ENCODE results near the gene SPG7. TPM values are rescaled to one million over a fixed set of nuclear protein-coding genes. Genes with fewer than 3 reads are reported as not detected.

Gene SPG7
- total RNA-seq, 2 donors from 2014 or later, result 107 to 152 TPM

DNA sequence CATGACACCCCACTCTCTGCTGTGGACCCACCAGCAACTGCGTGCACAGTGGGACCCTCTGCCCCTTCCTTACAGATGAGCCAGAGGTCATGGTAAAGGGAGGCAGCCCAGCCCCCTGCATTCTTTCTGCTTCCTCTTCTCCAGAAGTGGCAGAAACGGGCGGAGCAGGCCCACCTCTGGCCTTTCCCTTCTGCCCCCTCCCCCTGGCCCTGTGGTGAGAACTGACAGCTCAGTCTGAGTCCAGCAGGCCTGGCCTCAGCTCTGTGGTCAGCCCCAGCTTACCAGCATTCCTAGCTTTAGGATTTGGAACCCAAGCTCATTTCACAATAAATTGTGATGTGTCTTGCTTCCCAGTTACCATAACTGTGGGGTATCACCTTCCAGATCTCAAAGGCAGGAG, 13.1 kb upstream of the SPG7 start:
- 63 to 84% methylated on average over 3 of the region's 3 CpGs for WGBS, 2 donors

DNA sequence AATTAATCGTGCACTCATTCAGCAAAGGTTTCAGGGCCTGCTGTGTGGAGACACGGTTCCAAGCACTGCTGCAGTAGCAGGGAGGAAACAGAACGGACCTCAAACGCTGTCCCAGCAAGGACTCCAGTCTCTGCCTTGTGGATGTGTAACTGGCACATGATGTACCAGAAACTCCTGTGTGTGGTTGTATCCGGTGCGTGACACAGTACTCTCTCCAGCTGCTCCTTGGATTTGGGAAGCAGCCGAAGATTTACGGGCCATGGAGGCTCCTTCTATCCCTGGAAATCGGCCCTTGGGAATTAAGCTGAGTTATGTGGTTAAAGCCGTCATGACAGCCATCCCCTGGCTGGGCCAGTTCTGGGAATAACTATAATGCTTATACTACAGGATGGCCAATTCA, 9.4 kb upstream of the SPG7 start:
- Histone ChIP-seq H3K4me1 (peaks cover 15% of the 10 kb centered on the region), H3K4me3 (no peak overlapping the region), H3K27ac (no peak overlapping the region), H3K9me3 (no peaks in the 10 kb centered on the region), H3K27me3 (no peaks in the 10 kb centered on the region), H3K36me3 (replicated peaks in 1 of 2; ENCODE audit: insufficient read depth in 1 of 2, low read depth in 2 of 2) (no peaks in the 10 kb centered on the region)
- intact Hi-C loops (cut with DNase I), result loop anchor here (5.0 kb wide), 1 partner anchor 162 kb away; no protein-coding TSS in a partner anchor
- DNase-seq (no peak), ATAC-seq (no peak)
- no peak for TF ChIP-seq POLR2A (IDR thresholded peaks at IDR 0.05)
- TF ChIP-seq, protein P1, sequence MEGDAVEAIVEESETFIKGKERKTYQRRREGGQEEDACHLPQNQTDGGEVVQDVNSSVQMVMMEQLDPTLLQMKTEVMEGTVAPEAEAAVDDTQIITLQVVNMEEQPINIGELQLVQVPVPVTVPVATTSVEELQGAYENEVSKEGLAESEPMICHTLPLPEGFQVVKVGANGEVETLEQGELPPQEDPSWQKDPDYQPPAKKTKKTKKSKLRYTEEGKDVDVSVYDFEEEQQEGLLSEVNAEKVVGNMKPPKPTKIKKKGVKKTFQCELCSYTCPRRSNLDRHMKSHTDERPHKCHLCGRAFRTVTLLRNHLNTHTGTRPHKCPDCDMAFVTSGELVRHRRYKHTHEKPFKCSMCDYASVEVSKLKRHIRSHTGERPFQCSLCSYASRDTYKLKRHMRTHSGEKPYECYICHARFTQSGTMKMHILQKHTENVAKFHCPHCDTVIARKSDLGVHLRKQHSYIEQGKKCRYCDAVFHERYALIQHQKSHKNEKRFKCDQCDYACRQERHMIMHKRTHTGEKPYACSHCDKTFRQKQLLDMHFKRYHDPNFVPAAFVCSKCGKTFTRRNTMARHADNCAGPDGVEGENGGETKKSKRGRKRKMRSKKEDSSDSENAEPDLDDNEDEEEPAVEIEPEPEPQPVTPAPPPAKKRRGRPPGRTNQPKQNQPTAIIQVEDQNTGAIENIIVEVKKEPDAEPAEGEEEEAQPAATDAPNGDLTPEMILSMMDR (IDR thresholded peaks at IDR 0.05), result no peak
- WGBS, 2 donors, result 81 to 89% methylated on average over 10 of the region's 10 CpGs

More for the DNA sequence above, 13.1 kb upstream of the SPG7 start:
- no peak for DNase-seq
- TF ChIP-seq, protein P1 (IDR thresholded peaks at IDR 0.05), result no peak
- no peak for TF ChIP-seq POLR2A (IDR thresholded peaks at IDR 0.05)
- no peak for ATAC-seq
- intact Hi-C loops (cut with DNase I), result loop anchor here (5.0 kb wide), 1 partner anchor 158 kb away; no protein-coding TSS in a partner anchor
- Histone ChIP-seq H3K9me3 (no peaks in the 10 kb centered on the region), H3K4me1 (peaks cover 12% of the 10 kb centered on the region), H3K4me3 (no peak overlapping the region), H3K27ac (no peak overlapping the region), H3K27me3 (no peaks in the 10 kb centered on the region), H3K36me3 (replicated peaks in 1 of 2; ENCODE audit: insufficient read depth in 1 of 2, low read depth in 2 of 2) (no peaks in the 10 kb centered on the region)

GRCh38 chr16:89499767-89500166, 8.4 kb upstream of the SPG7 start:
- H3K9me3 ChIP-seq, result no peaks in the 10 kb centered on the region
- 88 to 96% methylated on average over 3 of the region's 3 CpGs for WGBS, 2 donors
- no peak overlapping the region for H3K27ac ChIP-seq

GRCh38 chr16:89502081-89502843, 5.9 kb upstream of the SPG7 start:
- Histone ChIP-seq H3K27ac (peak overlapping the region; percentile 68 to 91 (median 86)), H3K27me3 (no peaks in the 10 kb centered on the region), H3K36me3 (replicated peaks in 1 of 2; ENCODE audit: insufficient read depth in 1 of 2, low read depth in 2 of 2) (no peaks in the 10 kb centered on the region), H3K9me3 (no peaks in the 10 kb centered on the region), H3K4me3 (no peak overlapping the region), H3K4me1 (peaks cover 43% of the 10 kb centered on the region)
- ATAC-seq, result peak; percentile 83
- no peak for TF ChIP-seq POLR2A (IDR thresholded peaks at IDR 0.05)
- TF ChIP-seq, protein P1 (IDR thresholded peaks at IDR 0.05), result no peak
- intact Hi-C loops (cut with DNase I), result loop anchor here (10.0 kb wide), 1 partner anchor 257 kb away; no protein-coding TSS in a partner anchor
- peak; percentile 84 to 95 (median 92) for DNase-seq
- 18 to 27% methylated on average over 15 to 21 of the region's 21 CpGs for WGBS, 2 donors

More at GRCh38 chr16:89499767-89500166, 8.4 kb upstream of the SPG7 start:
- Histone ChIP-seq H3K36me3 (replicated peaks in 1 of 2; ENCODE audit: insufficient read depth in 1 of 2, low read depth in 2 of 2) (no peaks in the 10 kb centered on the region), H3K27me3 (no peaks in the 10 kb centered on the region), H3K4me3 (no peak overlapping the region), H3K4me1 (peaks cover 18% of the 10 kb centered on the region)
- no peak for TF ChIP-seq POLR2A (IDR thresholded peaks at IDR 0.05)
- TF ChIP-seq, protein P1 (IDR thresholded peaks at IDR 0.05), result no peak
- DNase-seq (no peak), ATAC-seq (no peak)
- intact Hi-C loops (cut with DNase I), result loop anchor here (5.0 to 10.0 kb wide), 2 partner anchors 162 to 255 kb away; no protein-coding TSS in a partner anchor
